HL-60/S4 (cell line): ENCODE measurements around the gene CCL1.
"Not testable (repeated sequence)": the region's sequence is repeated elsewhere in the genome, so short reads cannot be mapped to it uniquely, and the experiment has no call there.

Experiments used
- in situ Hi-C: fragments of 300-500 bp; cut with MboI; formaldehyde crosslinking; loops from 2 replicates; pipeline ENCODE4 v1.14.3; 2022; ENCODE audit warnings: low sequenced_read_pairs

The CCL1 gene

GRCh38 chr17:34361478-34362061 is 1.5 kb downstream of the CCL1 start:
- in situ Hi-C loops: loop anchor here (5.0 kb wide), 1 partner anchor 159 kb away; no protein-coding TSS in a partner anchor

GRCh38 chr17:34360601-34361270 is 2.3 kb downstream of the CCL1 start:
- in situ Hi-C loops: loop anchor here (5.0 kb wide), 1 partner anchor 158 kb away; no protein-coding TSS in a partner anchor

- in situ Hi-C loops: no loop called here
Observed at GRCh38 chr17:34358631-34359030, 4.4 kb downstream of the CCL1 start.

- in situ Hi-C loops: no loop called here
Observed at GRCh38 chr17:34357398-34357797, 5.6 kb downstream of the CCL1 start.

- in situ Hi-C loops: no loop called here
Observed at GRCh38 chr17:34356194-34356593, 6.8 kb downstream of the CCL1 start, which contains the start of gene CCL13. Gene CCL13 (plus strand): TSS chr17:34356480. CDS start chr17:34356527, 47 bp downstream.

- in situ Hi-C loops: no loop called here
Observed at GRCh38 chr17:34354637-34355036, 8.4 kb downstream of the CCL1 start.

- in situ Hi-C loops: no loop called here
Observed at GRCh38 chr17:34352191-34352590, 10.8 kb downstream of the CCL1 start.

GRCh38 chr17:34351096-34351495 is 11.9 kb downstream of the CCL1 start:
- in situ Hi-C loops: no loop called here

GRCh38 chr17:34349751-34350150 is 13.3 kb downstream of the CCL1 start:
- in situ Hi-C loops: loop anchor here (10.0 kb wide), 1 partner anchor 75 kb away; the partner anchor contains the start of gene CCL7

- in situ Hi-C loops: loop anchor here (10.0 kb wide), 1 partner anchor 72 kb away; the partner anchor contains the start of gene CCL7
Observed at GRCh38 chr17:34347063-34347462, 16.0 kb downstream of the CCL1 start.

- in situ Hi-C loops: loop anchor here (10.0 kb wide), 1 partner anchor 67 kb away; the partner anchor contains the start of gene CCL7
Observed at GRCh38 chr17:34341916-34342315, 21.1 kb downstream of the CCL1 start.

- in situ Hi-C loops: no loop called here
Observed at GRCh38 chr17:34339138-34339770, 23.8 kb downstream of the CCL1 start.

- in situ Hi-C loops: no loop called here
Observed at GRCh38 chr17:34337701-34338100, 25.3 kb downstream of the CCL1 start.

- in situ Hi-C loops: not testable (repeated sequence)
Observed at GRCh38 chr17:34327580-34327979, 35.5 kb downstream of the CCL1 start.

- in situ Hi-C loops: no loop called here
Observed at GRCh38 chr17:34321964-34322363, 41.1 kb downstream of the CCL1 start.

GRCh38 chr17:34319039-34319483 is 44.0 kb downstream of the CCL1 start, which contains the start of gene CCL8:
Gene CCL8 (plus strand): TSS chr17:34319435. CDS start chr17:34319502, 67 bp downstream.
- in situ Hi-C loops: no loop called here

- in situ Hi-C loops: no loop called here
Observed at GRCh38 chr17:34318474-34318873, 44.6 kb downstream of the CCL1 start.

- in situ Hi-C loops: no loop called here
Observed at GRCh38 chr17:34314279-34314678, 48.8 kb downstream of the CCL1 start.

GRCh38 chr17:34313164-34313563 is 49.9 kb downstream of the CCL1 start:
- in situ Hi-C loops: no loop called here

GRCh38 chr17:34312080-34312479 is 51.0 kb downstream of the CCL1 start:
- in situ Hi-C loops: no loop called here

- in situ Hi-C loops: no loop called here
Observed at GRCh38 chr17:34311291-34311690, 51.7 kb downstream of the CCL1 start.
